GM19467 (cell line): ENCODE measurements around the gene GNAT2.

Source experiments
- ATAC-seq: cut with Tn5 transposase; IDR thresholded peaks from one replicate; pipeline ENCODE4 v1.9.1; 2021; ENCODE audit warnings: mild to moderate bottlenecking, moderate library complexity; ENCODE audit not compliant: unreplicated experiment

GNAT2 gene

GRCh38 chr1:109566982-109567381 is 52.4 kb downstream of the GNAT2 start:
- ATAC-seq: no peak

- no peak for ATAC-seq
These were observed 54.2 kb downstream of the GNAT2 start for GRCh38 chr1:109565241-109565640.

GRCh38 chr1:109564194-109564878 is 55.1 kb downstream of the GNAT2 start:
- no peak for ATAC-seq

- ATAC-seq: no peak
These were observed 59.4 kb downstream of the GNAT2 start for GRCh38 chr1:109559995-109560394.

- no peak for ATAC-seq
These were observed 61.9 kb downstream of the GNAT2 start for GRCh38 chr1:109557520-109557919.

- ATAC-seq: no peak
These were observed 62.9 kb downstream of the GNAT2 start for GRCh38 chr1:109556563-109556962.
